Measurements from ENCODE around the gene IL15RA.

DNA sequence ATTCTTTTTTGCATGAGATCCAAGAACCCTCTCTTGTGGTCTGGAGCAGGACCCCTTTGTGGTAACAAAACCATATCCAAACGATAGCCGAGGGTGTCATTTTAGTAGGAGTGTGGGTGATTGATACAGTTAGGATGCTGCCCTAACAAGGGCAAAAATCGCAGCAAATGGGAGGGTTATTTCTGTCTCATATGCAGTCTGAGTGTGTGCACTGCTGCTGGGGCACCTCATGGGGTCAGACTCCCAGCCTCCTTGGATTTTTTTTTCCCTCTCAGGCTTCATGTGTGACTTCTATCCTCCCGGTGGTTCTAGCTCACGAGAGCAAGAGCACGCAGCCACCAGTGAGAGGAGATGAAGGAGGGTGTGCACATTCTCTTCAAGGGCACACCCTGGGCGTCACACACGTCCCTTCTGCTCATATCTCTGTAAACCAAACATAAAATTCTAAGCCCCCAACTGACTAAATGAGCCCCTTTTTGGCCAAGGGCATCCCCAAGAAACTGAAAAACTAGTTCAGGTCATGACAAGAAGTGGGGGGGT, 28.6 kb upstream of the IL15RA start:
- TF ChIP-seq, protein P1, sequence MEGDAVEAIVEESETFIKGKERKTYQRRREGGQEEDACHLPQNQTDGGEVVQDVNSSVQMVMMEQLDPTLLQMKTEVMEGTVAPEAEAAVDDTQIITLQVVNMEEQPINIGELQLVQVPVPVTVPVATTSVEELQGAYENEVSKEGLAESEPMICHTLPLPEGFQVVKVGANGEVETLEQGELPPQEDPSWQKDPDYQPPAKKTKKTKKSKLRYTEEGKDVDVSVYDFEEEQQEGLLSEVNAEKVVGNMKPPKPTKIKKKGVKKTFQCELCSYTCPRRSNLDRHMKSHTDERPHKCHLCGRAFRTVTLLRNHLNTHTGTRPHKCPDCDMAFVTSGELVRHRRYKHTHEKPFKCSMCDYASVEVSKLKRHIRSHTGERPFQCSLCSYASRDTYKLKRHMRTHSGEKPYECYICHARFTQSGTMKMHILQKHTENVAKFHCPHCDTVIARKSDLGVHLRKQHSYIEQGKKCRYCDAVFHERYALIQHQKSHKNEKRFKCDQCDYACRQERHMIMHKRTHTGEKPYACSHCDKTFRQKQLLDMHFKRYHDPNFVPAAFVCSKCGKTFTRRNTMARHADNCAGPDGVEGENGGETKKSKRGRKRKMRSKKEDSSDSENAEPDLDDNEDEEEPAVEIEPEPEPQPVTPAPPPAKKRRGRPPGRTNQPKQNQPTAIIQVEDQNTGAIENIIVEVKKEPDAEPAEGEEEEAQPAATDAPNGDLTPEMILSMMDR (IDR thresholded peaks at IDR 0.05) = no peak
- TF ChIP-seq POLR2A (IDR thresholded peaks at IDR 0.05) = no peak

Data from thyroid gland (tissue), 4 donors.